Measurements from ENCODE around the gene F2RL2.

GRCh38 chr5:76622076-76622475 is 1.1 kb downstream of the F2RL2 start:
- TF ChIP-seq, protein P1, sequence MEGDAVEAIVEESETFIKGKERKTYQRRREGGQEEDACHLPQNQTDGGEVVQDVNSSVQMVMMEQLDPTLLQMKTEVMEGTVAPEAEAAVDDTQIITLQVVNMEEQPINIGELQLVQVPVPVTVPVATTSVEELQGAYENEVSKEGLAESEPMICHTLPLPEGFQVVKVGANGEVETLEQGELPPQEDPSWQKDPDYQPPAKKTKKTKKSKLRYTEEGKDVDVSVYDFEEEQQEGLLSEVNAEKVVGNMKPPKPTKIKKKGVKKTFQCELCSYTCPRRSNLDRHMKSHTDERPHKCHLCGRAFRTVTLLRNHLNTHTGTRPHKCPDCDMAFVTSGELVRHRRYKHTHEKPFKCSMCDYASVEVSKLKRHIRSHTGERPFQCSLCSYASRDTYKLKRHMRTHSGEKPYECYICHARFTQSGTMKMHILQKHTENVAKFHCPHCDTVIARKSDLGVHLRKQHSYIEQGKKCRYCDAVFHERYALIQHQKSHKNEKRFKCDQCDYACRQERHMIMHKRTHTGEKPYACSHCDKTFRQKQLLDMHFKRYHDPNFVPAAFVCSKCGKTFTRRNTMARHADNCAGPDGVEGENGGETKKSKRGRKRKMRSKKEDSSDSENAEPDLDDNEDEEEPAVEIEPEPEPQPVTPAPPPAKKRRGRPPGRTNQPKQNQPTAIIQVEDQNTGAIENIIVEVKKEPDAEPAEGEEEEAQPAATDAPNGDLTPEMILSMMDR (IDR thresholded peaks at IDR 0.05; ENCODE audit: insufficient read depth, low read depth, low read length) = no peak
- TF ChIP-seq EZH2 (IDR thresholded peaks at IDR 0.05; ENCODE audit: insufficient read depth, low read length) = no peak
